HepG2 (cell line): ENCODE data around the gene RPP25L. TPM values are rescaled to one million over a fixed set of nuclear protein-coding genes. Genes with fewer than 3 reads are reported as not detected.

Source experiments
- GABPB1 ChIP-seq: IDR thresholded peaks from 2 replicates; pipeline ENCODE4 v1.6.1; 2016; ENCODE audit warnings: mild to moderate bottlenecking, missing genetic modification reagents, moderate library complexity, missing compliant biosample characterization
- HDAC2 ChIP-seq: sonication (generic); formaldehyde crosslinking; IDR thresholded peaks from 2 replicates; pipeline ENCODE4 v1.4.0; 2020; ENCODE audit warnings: missing genetic modification reagents
- ISX ChIP-seq: sonication (generic); formaldehyde crosslinking; conservative IDR thresholded peaks from 2 replicates; pipeline ENCODE4 v1.5.0; 2020; ENCODE audit warnings: missing genetic modification reagents
- PHF21A ChIP-seq: sonication (generic); formaldehyde crosslinking; IDR thresholded peaks from 2 replicates; pipeline ENCODE4 v1.5.0; 2020; ENCODE audit warnings: mild to moderate bottlenecking, missing genetic modification reagents
- PHF8 ChIP-seq: sonication (generic); formaldehyde crosslinking; IDR thresholded peaks from 2 replicates; pipeline ENCODE4 v1.5.0; 2020; ENCODE audit warnings: missing genetic modification reagents
- SOX6 ChIP-seq, 2 experiments: fragments of 450-650 bp in 1 of 2; sonication (generic) in 1 of 2; formaldehyde crosslinking in 1 of 2; IDR thresholded peaks; 2 replicates each; pipeline versions ENCODE4 v1.4.0 to v1.6.1; 2017 to 2020; ENCODE audit warnings: antibody characterized with exemption in 1 of 2, mild to moderate bottlenecking in 1 of 2, missing genetic modification reagents in 1 of 2
- SUZ12 ChIP-seq: fragments of 150-350 bp; IDR thresholded peaks from 2 replicates; pipeline ENCODE4 v1.6.1; 2014; ENCODE audit warnings: low read depth, low read length
- ZBTB42 ChIP-seq: sonication (generic); formaldehyde crosslinking; IDR thresholded peaks from 2 replicates; pipeline ENCODE4 v1.5.0; 2020; ENCODE audit warnings: mild to moderate bottlenecking, missing genetic modification reagents
- ZFAT ChIP-seq: sonication (generic); formaldehyde crosslinking; conservative IDR thresholded peaks from 2 replicates; pipeline ENCODE4 v1.8.1; 2023; ENCODE audit warnings: missing genetic modification reagents, inconsistent platforms
- ZMAT3 ChIP-seq: sonication (generic); formaldehyde crosslinking; conservative IDR thresholded peaks from 2 replicates; pipeline ENCODE4 v1.7.0; 2021; ENCODE audit warnings: missing genetic modification reagents
- ZNF138 ChIP-seq: sonication (generic); formaldehyde crosslinking; IDR thresholded peaks from 2 replicates; pipeline ENCODE4 v1.5.0; 2020; ENCODE audit warnings: mild to moderate bottlenecking, low read depth, missing genetic modification reagents
- ZSCAN25 ChIP-seq: sonication (generic); formaldehyde crosslinking; IDR thresholded peaks from 2 replicates; pipeline ENCODE4 v1.8.0; 2022; ENCODE audit warnings: mild to moderate bottlenecking, missing genetic modification reagents
- polyA plus RNA-seq, 8 experiments: library from polyadenylated mRNA; depleted of rRNA in 3 of 8; stranded (reverse) in 7 of 8; unstranded in 1 of 8; fragments of >200 nt; fragmentation: Illumina TruSeq in 4 of 8; extraction: Trizol in 4 of 8; gene quantifications; 2 replicates each; pipeline versions ENCODE4 v1.2.1 to v1.2.3, GENCODE V29; 2011 to 2016; ENCODE audit warnings: low read depth in 4 of 8, missing spikeins in 1 of 8, mixed read lengths in 1 of 8; ENCODE audit not compliant: insufficient read depth in 1 of 8
- total RNA-seq, 5 experiments: library from RNA; depleted of rRNA; stranded (reverse); fragments of >200 nt; fragmentation: Illumina TruSeq; extraction: Trizol; gene quantifications; 2 replicates each; pipeline ENCODE4 v1.2.3, GENCODE V29; 2016; ENCODE audit warnings: low read depth in 1 of 5
- TF ChIP-seq, protein P1 (sequence below): sonication (generic); formaldehyde crosslinking; IDR thresholded peaks from 2 replicates; pipeline ENCODE4 v1.4.0; 2020; ENCODE audit warnings: missing genetic modification reagents
- TF ChIP-seq, protein P2 (sequence below): IDR thresholded peaks from 2 replicates; pipeline ENCODE4 v1.6.1; 2016; ENCODE audit warnings: missing compliant biosample characterization, missing genetic modification reagents, borderline replicate concordance

The RPP25L gene
- total and polyA plus RNA-seq, 2 of the 13 experiments (the other 11 are each of a cell fraction or from before 2014, with no cell fraction given): 24.5 to 27.3 TPM

DNA sequence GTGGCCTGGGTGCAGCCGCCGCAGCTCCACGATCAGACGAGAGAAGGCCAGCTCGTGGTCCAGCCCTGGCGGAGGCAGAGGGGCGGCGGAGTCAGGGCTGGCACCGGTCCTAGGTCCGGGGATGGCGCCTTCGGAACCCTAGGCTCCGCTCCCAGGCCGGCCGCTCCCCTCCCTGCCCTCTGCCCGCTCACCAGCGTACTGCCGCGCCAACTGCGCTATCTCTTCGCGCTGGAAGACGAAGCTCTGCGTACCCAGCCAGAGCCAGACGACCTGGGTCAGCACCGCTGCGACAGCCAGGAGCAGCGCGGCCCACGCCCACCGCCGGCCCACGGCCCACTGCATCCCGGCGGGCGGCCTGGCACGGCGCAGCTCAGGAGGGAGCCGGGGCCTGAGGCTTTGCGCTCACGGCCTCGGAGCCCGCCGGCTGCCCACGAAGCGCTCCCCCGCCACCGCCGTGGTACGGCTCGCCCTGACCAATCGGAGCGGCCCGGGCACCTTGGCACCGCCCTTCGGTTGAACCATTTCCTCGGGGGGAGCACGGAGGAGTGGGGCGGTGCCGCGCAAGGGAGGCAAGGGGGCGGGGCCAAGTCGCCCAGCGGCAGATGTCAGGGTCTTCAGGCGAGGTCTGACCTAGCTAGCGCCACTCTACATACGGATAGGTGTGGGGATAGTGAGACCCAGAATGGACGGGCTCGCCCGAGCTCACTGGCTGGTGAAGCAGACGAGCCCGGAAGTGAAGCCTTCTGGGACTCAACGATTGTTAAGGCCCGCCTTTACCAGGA, 25.6 kb upstream of the RPP25L start, which contains the start of gene SIGMAR1 (continued):
- peak; percentile 27; the same call in 1 of the 2 replicates for TF ChIP-seq ZSCAN25 (CRISPR knock-in tag)
- TF ChIP-seq HDAC2 (CRISPR knock-in tag): peak; percentile 57; the same call in 1 of the 2 replicates
- peak; percentile 80 for TF ChIP-seq PHF8 (CRISPR knock-in tag)
- TF ChIP-seq, protein P1, sequence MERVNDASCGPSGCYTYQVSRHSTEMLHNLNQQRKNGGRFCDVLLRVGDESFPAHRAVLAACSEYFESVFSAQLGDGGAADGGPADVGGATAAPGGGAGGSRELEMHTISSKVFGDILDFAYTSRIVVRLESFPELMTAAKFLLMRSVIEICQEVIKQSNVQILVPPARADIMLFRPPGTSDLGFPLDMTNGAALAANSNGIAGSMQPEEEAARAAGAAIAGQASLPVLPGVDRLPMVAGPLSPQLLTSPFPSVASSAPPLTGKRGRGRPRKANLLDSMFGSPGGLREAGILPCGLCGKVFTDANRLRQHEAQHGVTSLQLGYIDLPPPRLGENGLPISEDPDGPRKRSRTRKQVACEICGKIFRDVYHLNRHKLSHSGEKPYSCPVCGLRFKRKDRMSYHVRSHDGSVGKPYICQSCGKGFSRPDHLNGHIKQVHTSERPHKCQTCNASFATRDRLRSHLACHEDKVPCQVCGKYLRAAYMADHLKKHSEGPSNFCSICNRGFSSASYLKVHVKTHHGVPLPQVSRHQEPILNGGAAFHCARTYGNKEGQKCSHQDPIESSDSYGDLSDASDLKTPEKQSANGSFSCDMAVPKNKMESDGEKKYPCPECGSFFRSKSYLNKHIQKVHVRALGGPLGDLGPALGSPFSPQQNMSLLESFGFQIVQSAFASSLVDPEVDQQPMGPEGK (CRISPR knock-in tag): peak; percentile 61; the same call in 1 of the 2 replicates
- TF ChIP-seq ZFAT (CRISPR knock-in tag): no peak
- TF ChIP-seq SUZ12: no peak
- peak; percentile 84 for TF ChIP-seq GABPB1 (CRISPR knock-in tag)
- TF ChIP-seq PHF21A (CRISPR knock-in tag): peak; percentile 60; the same call in 1 of the 2 replicates
- 0 out of 2 replicates have a peak, but pooled peaks have one; percentile 70 for TF ChIP-seq ZNF138
- TF ChIP-seq ZMAT3 (CRISPR knock-in tag): peak; percentile 80
- TF ChIP-seq ZBTB42 (CRISPR knock-in tag): peak; percentile 90
- no peak for TF ChIP-seq SOX6 (IDR thresholded peaks at IDR 0.05)
- TF ChIP-seq SOX6 (CRISPR knock-in tag; IDR thresholded peaks at IDR 0.05): peak; percentile 53; the same call in 1 of the 2 replicates
- TF ChIP-seq, protein P2, sequence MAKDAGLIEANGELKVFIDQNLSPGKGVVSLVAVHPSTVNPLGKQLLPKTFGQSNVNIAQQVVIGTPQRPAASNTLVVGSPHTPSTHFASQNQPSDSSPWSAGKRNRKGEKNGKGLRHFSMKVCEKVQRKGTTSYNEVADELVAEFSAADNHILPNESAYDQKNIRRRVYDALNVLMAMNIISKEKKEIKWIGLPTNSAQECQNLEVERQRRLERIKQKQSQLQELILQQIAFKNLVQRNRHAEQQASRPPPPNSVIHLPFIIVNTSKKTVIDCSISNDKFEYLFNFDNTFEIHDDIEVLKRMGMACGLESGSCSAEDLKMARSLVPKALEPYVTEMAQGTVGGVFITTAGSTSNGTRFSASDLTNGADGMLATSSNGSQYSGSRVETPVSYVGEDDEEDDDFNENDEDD (CRISPR knock-in tag): peak; percentile 79
- TF ChIP-seq ISX (CRISPR knock-in tag): no peak
